Caco-2 (cell line): Measurements from ENCODE around the gene CFAP299. TPM values are rescaled to one million over a fixed set of nuclear protein-coding genes. Genes with fewer than 3 reads are reported as not detected.

Experiments used
- BruUV-seq: library from RNA; stranded (reverse); fragments of 400-500 nt; replicated peaks from 2 replicates; lab custom pipeline; 2021; lab: Mats Ljungman, UMichigan
- CTCF ChIA-PET: fragments of 300-600 bp; sonication (Branson Sonifier 250); formaldehyde crosslinking; loops from one replicate; lab custom pipeline; 2022; ENCODE audit warnings: antibody characterized with exemption; lab: Charles Lee
- POLR2A ChIA-PET: fragments of 300-600 bp; sonication (Branson Sonifier 250); formaldehyde crosslinking; loops from one replicate; lab custom pipeline; 2022; ENCODE audit warnings: antibody characterized with exemption; lab: Charles Lee
- DNase-seq, 2 experiments: peaks; one replicate each; pipeline versions ENCODE4 v3.0.0 to v3.0.0-alpha.2; 2020 to 2022
- H3K27me3 ChIP-seq: replicated peaks from 2 replicates; pipeline ENCODE4 v1.6.0; 2011; ENCODE audit warnings: low read length; ENCODE audit not compliant: control insufficient read depth, insufficient read depth
- H3K36me3 ChIP-seq: 2 replicates; pipeline ENCODE4 v1.5.1; 2011; ENCODE audit warnings: low read length; ENCODE audit not compliant: control insufficient read depth, insufficient read depth
- H3K4me1 ChIP-seq: fragments of 250-450 bp; sonication (Bioruptor Pico); 2 replicates; pipeline ENCODE4 v1.5.1; 2020; ENCODE audit warnings: mild to moderate bottlenecking
- H3K4me3 ChIP-seq: 2 replicates; pipeline ENCODE4 v1.5.1; 2011; ENCODE audit warnings: low read depth, mild to moderate bottlenecking, control low read depth, low read length
- H3K9me3 ChIP-seq: fragments of 250-450 bp; sonication (Bioruptor Pico); 2 replicates; pipeline ENCODE4 v1.5.1; 2020; ENCODE audit warnings: mild to moderate bottlenecking, moderate library complexity
- H3K27ac Mint-ChIP-seq: one replicate; pipeline ENCODE4 v1.8.0; 2022; ENCODE audit warnings: mixed read lengths; ENCODE audit not compliant: unreplicated experiment
- H3K27me3 Mint-ChIP-seq: one replicate; pipeline ENCODE4 v1.8.0; 2022; ENCODE audit warnings: mixed read lengths; ENCODE audit not compliant: insufficient read depth, unreplicated experiment
- H3K36me3 Mint-ChIP-seq: one replicate; pipeline ENCODE4 v1.8.0; 2022; ENCODE audit warnings: mild to moderate bottlenecking, mixed read lengths; ENCODE audit not compliant: insufficient read depth, unreplicated experiment
- H3K4me1 Mint-ChIP-seq: one replicate; pipeline ENCODE4 v1.8.0; 2022; ENCODE audit warnings: low read depth, mixed read lengths; ENCODE audit not compliant: unreplicated experiment
- H3K4me3 Mint-ChIP-seq: one replicate; pipeline ENCODE4 v1.8.0; 2022; ENCODE audit warnings: mild to moderate bottlenecking, moderate library complexity, mixed read lengths; ENCODE audit not compliant: unreplicated experiment
- H3K9me3 Mint-ChIP-seq: one replicate; pipeline ENCODE4 v1.8.0; 2022; ENCODE audit warnings: mixed read lengths; ENCODE audit not compliant: unreplicated experiment
- CTCF ChIP-seq, 2 experiments: fragments of 200-600 bp in 1 of 2; IDR thresholded peaks; 1 replicate in 1 of 2; 2 replicates in 1 of 2; pipeline versions ENCODE4 v1.5.1 to v1.8.0; 2011 to 2022; ENCODE audit warnings: antibody characterized with exemption in 1 of 2, control low read depth in 1 of 2, inconsistent platforms in 1 of 2, low read depth in 1 of 2, low read length in 1 of 2, mild to moderate bottlenecking in 1 of 2, moderate library complexity in 1 of 2; ENCODE audit not compliant: insufficient read depth in 1 of 2, severe bottlenecking in 1 of 2, unreplicated experiment in 1 of 2
- intact Hi-C: fragments of 100-400 bp; cut with micrococcal nuclease; formaldehyde crosslinking; loops from one replicate; pipeline ENCODE4 v1.10.0; 2022; ENCODE audit not compliant: unreplicated experiment
- total RNA-seq: library from RNA; stranded (reverse); gene quantifications from 2 replicates; pipeline ENCODE4 v1.2.3, GENCODE V29; 2022

Gene CFAP299
- total RNA-seq, 1 experiment from 2014 or later, result not detected

GRCh38 chr4:80694171-80694570 lies 358.6 kb downstream of the CFAP299 start:
- Histone ChIP-seq H3K4me3 (no peak overlapping the region), H3K27me3 (no peaks in the 10 kb centered on the region), H3K9me3 (no peaks in the 10 kb centered on the region), H3K4me1 (no peaks in the 10 kb centered on the region), H3K36me3 (no peaks in the 10 kb centered on the region)
- ChIA-PET POLR2A (no interaction called here), CTCF (no interaction called here)
- no peak for TF ChIP-seq CTCF (IDR thresholded peaks at IDR 0.05; ENCODE audit: insufficient read depth in 1 of 2, low read depth in 1 of 2, low read length in 1 of 2, severe bottlenecking in 1 of 2, unreplicated experiment in 1 of 2)
- H3K9me3 Mint-ChIP-seq, result no peaks in the 10 kb centered on the region
- no peaks in the 10 kb centered on the region for H3K4me1 Mint-ChIP-seq
- no TSS peak for BruUV-seq
- no peak overlapping the region for H3K27ac Mint-ChIP-seq
- H3K36me3 Mint-ChIP-seq, result no peaks in the 10 kb centered on the region
- H3K4me3 Mint-ChIP-seq, result no peak overlapping the region
- intact Hi-C loops, result no loop called here
- H3K27me3 Mint-ChIP-seq, result no peaks in the 10 kb centered on the region
- DNase-seq, result no peak

DNA sequence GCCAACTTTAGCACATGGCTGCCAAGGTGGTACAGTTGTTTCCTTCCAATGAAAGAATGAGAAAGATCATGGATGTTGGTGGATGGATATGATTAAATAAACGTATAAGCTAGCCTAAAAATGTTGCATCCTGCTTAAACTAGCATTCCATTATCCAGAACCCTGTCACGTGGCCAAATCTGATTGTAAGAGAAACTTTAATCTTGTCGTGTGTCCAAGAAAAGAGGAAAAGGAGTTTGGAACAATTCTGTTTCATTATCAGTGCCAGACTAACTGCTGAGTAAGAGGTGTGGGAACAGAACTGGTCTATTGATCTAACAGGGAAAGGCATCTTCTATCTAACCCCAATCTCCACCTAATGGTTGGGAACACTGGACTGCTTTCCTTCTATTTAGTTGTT lies 369.8 kb downstream of the CFAP299 start:
- no peaks in the 10 kb centered on the region for H3K36me3 Mint-ChIP-seq
- H3K4me3 Mint-ChIP-seq, result no peak overlapping the region
- Histone ChIP-seq H3K27me3 (no peaks in the 10 kb centered on the region), H3K36me3 (no peaks in the 10 kb centered on the region), H3K9me3 (no peaks in the 10 kb centered on the region), H3K4me1 (no peaks in the 10 kb centered on the region; the same call in 1 of the 2 replicates), H3K4me3 (no peak overlapping the region)
- DNase-seq, result no peak
- BruUV-seq, result no TSS peak
- H3K4me1 Mint-ChIP-seq, result no peaks in the 10 kb centered on the region
- no peaks in the 10 kb centered on the region for H3K9me3 Mint-ChIP-seq
- TF ChIP-seq CTCF (IDR thresholded peaks at IDR 0.05; ENCODE audit: insufficient read depth in 1 of 2, low read depth in 1 of 2, low read length in 1 of 2, severe bottlenecking in 1 of 2, unreplicated experiment in 1 of 2), result no peak
- ChIA-PET CTCF (no interaction called here), POLR2A (no interaction called here)
- H3K27me3 Mint-ChIP-seq, result peaks cover 3% of the 10 kb centered on the region
- H3K27ac Mint-ChIP-seq, result no peak overlapping the region
- intact Hi-C loops, result no loop called here

DNA sequence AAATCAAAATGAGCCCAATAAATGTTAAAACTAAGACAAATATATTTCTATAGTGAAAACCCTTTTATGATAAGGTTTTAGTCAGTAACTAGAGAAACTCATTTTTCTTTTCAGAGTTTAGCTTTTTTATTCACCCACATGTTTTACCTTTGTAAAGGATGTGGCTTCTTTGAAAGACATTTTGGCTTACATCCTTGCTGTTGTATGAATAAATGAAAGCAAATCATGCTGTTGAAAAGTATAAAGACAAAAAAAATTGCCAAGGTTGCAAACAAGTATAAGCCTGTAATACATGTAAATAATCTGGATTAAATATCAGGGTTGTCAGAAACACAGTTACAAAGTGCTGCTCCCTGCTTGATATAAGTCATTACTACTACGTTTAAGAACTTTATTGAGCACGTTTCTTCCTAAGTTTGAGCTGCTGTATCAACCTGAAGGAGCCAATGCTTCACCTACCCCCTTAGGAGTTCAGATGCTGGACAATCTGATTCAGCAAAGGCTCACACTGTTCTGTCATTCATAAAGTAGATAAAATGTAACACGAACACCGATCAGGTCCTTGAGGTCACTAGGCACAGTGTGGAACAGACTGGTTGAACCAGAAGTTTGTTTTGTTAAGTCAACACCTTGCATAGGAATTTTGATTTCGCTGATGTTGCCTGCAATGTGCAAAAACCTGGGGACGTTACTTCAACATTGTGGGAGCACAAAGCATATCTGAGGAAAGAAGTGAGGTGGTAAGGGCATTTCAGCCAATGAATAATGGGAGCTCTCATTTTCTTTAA lies 373.7 kb downstream of the CFAP299 start:
- no peak overlapping the region for H3K27ac Mint-ChIP-seq
- no peaks in the 10 kb centered on the region for H3K9me3 Mint-ChIP-seq
- Histone ChIP-seq H3K4me1 (no peaks in the 10 kb centered on the region; the same call in 1 of the 2 replicates), H3K9me3 (no peaks in the 10 kb centered on the region), H3K36me3 (no peaks in the 10 kb centered on the region), H3K27me3 (no peaks in the 10 kb centered on the region), H3K4me3 (no peak overlapping the region)
- ChIA-PET CTCF (no interaction called here), POLR2A (interaction anchor here (0.5 kb wide), 1 partner anchor 54 kb away, joined by 4 read pairs; no protein-coding TSS in a partner anchor)
- H3K4me1 Mint-ChIP-seq, result no peaks in the 10 kb centered on the region
- no TSS peak for BruUV-seq
- no peak overlapping the region for H3K4me3 Mint-ChIP-seq
- no peak for DNase-seq
- TF ChIP-seq CTCF (IDR thresholded peaks at IDR 0.05; ENCODE audit: insufficient read depth in 1 of 2, low read depth in 1 of 2, low read length in 1 of 2, severe bottlenecking in 1 of 2, unreplicated experiment in 1 of 2), result no peak
- intact Hi-C loops, result no loop called here
- no peaks in the 10 kb centered on the region for H3K36me3 Mint-ChIP-seq
- peaks cover 3% of the 10 kb centered on the region for H3K27me3 Mint-ChIP-seq
